Tongue (tissue), 2 donors: ENCODE results near the gene MTX1. TPM values are rescaled to one million over a fixed set of nuclear protein-coding genes. Genes with fewer than 3 reads are reported as not detected.

Experiments
- DNase-seq: peaks from one replicate; pipeline ENCODE4 v3.0.0-alpha.2; 2015
- total RNA-seq: library from RNA; depleted of rRNA; stranded (reverse); fragments of >200 nt; gene quantifications from one replicate; pipeline ENCODE4 v1.2.3, GENCODE V29; 2014

The MTX1 gene
- total RNA-seq, 1 donor from 2014 or later = 26.2 TPM

- DNase-seq = peak; percentile 48
Observed at GRCh38 chr1:155174324-155175280, 33.9 kb upstream of the MTX1 start.

GRCh38 chr1:155175281-155175926 is 33.1 kb upstream of the MTX1 start:
- no peak for DNase-seq

DNA sequence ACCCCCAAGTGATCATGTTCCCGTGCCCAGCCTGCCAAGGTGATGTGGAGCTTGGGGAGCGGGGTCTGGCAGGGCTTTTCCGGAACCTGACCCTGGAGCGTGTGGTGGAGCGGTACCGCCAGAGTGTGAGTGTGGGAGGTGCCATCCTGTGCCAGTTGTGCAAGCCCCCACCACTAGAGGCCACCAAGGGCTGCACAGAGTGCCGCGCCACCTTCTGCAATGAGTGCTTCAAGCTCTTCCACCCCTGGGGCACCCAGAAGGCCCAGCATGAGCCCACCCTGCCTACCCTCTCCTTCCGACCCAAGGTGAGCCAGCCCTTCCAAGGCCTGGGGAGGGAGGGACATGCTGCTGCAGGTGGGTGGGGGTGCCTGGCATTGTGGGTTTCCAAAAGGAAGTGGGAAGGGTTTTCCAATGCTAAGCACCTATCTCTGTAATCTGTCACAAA is 32.5 kb upstream of the MTX1 start:
- no peak for DNase-seq

- peak; percentile 90 for DNase-seq
Observed at GRCh38 chr1:155176544-155177071, 31.9 kb upstream of the MTX1 start.

- DNase-seq = no peak
Observed at GRCh38 chr1:155177192-155177917, 31.1 kb upstream of the MTX1 start.

GRCh38 chr1:155177918-155178281 is 30.6 kb upstream of the MTX1 start:
- DNase-seq = no peak

GRCh38 chr1:155178441-155179111 is 29.9 kb upstream of the MTX1 start:
- DNase-seq = no peak

- no peak for DNase-seq
Observed at GRCh38 chr1:155179112-155180031, 29.1 kb upstream of the MTX1 start.

DNA sequence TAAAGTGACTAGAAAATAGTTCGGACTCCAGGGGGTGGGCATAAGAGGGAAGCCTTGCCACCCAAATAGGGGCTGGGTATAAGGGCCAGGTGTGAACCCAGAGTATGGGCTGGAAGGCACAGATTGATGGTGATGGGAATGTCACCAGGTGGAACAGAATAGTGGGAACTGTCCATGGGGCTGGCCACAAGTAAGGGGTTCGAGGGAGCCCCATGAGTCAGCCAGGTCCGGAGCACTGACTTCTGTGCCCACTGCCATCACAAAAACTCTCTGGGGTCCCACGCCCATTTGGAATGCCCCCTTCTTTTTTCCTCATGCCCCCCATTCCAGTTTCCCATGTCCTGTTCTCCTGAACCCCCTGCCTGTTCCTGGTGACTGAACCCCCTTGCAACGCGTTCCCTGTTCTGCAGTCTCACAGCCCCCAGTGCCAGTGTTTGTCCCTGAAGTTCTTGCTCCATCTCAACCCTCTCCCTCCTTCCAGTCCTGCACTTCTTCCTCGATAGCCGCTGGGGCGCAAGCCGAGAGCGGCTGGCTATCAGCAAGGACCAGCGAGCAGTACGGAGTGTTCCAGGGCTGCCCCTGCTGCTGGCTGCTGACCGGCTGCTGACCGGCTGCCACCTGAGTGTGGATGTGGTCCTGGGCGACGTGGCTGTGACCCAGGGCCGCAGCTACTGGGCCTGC is 27.0 kb upstream of the MTX1 start:
- DNase-seq = no peak

GRCh38 chr1:155182052-155182550 is 26.4 kb upstream of the MTX1 start:
- DNase-seq = no peak

DNA sequence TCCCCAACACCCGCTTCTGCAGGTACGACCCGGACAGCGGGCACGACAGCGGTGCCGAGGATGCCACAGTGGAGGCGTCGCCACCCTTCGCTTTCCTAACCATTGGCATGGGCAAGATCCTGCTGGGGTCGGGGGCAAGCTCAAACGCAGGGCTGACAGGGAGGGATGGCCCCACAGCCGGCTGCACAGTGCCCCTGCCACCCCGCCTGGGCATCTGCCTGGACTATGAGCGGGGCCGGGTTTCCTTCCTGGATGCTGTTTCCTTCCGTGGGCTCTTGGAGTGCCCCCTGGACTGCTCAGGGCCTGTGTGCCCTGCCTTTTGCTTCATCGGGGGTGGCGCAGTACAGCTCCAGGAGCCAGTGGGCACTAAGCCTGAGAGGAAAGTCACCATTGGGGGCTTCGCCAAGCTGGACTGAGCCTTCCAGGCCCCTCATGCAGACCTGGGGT is 24.7 kb upstream of the MTX1 start:
- no peak for DNase-seq

- no peak for DNase-seq
Observed at GRCh38 chr1:155184351-155184811, 24.1 kb upstream of the MTX1 start.

- peak; percentile 49 for DNase-seq
Observed at GRCh38 chr1:155184835-155185782, 23.4 kb upstream of the MTX1 start.

DNA sequence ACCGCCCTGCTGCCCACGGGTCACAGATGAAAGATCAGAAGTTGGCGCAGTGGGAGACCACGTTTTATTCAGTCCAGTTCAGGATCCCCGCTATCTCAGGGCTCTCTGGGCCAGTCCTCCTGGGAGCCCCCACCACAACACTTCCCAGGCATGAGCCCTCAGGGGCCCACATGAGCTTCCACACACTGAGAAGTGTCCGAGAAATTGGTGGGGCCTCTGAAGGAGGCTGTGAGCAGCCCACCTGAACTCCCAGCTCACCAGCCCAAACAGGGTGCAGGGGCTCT is 22.8 kb upstream of the MTX1 start:
- DNase-seq = no peak

- no peak for DNase-seq
Observed at GRCh38 chr1:155186067-155186793, 22.3 kb upstream of the MTX1 start.

- DNase-seq = no peak
Observed at GRCh38 chr1:155186794-155187455, 21.6 kb upstream of the MTX1 start.

GRCh38 chr1:155187456-155187891 is 21.0 kb upstream of the MTX1 start:
- DNase-seq = no peak

DNA sequence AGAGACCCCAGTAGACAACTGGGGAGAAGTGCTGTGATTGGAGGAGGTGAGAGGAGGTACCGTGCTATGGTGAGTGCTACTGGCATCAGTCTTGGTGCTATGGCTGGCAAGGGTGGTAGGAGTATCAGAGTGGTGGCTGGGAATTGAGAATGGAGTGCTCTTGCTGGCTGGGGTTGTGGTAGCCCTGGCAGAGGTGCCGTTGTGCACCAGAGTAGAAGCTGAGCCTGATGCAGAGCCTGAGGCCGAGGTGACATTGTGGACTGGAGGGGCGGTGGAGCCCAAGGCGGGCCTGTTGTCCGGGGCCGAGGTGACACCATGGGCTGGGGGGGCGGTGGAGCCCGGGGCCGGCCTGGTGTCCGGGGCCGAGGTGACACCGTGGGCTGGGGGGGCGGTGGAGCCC is 20.2 kb upstream of the MTX1 start:
- no peak for DNase-seq
